ENCODE data around the gene SDK1.

Gene SDK1

GRCh38 chr7:3455806-3456595 lies 154.9 kb downstream of the SDK1 start:
- Histone ChIP-seq H3K4me1 (ENCODE audit: control insufficient read depth, insufficient read depth, low read length) (no peaks in the 10 kb centered on the region), H3K36me3 (ENCODE audit: control insufficient read depth, insufficient read depth, low read length) (no peaks in the 10 kb centered on the region), H3K4me3 (ENCODE audit: low read length) (no peak overlapping the region), H3K9me3 (ENCODE audit: control insufficient read depth, low read length) (no peaks in the 10 kb centered on the region), H3K9ac (ENCODE audit: low read length) (no peak overlapping the region), H3K27me3 (ENCODE audit: control insufficient read depth, insufficient read depth, low read length) (no peaks in the 10 kb centered on the region)

DNA sequence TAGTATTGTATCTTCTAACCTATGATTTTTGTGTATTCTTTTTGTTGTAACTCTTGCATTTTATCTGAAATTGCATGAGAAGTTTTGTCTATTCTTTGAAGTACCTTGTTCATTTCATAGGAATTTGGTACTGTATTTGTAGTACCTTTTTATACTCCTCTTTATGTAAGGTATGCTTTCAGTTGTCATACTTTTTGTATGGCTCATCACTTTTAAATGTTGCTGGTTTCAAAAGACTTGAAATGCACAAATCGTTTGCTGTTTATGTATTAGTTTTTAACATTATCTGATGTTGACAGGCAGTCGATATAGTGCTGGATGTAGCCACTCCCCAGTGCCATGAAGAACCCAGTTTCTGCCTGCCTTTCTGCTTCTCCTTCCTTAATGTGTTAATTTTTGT lies 158.1 kb downstream of the SDK1 start:
- Histone ChIP-seq H3K36me3 (ENCODE audit: control insufficient read depth, insufficient read depth, low read length) (no peaks in the 10 kb centered on the region), H3K4me3 (ENCODE audit: low read length) (no peak overlapping the region), H3K9ac (ENCODE audit: low read length) (no peak overlapping the region), H3K9me3 (ENCODE audit: control insufficient read depth, low read length) (no peaks in the 10 kb centered on the region), H3K4me1 (ENCODE audit: control insufficient read depth, insufficient read depth, low read length) (no peaks in the 10 kb centered on the region), H3K27me3 (ENCODE audit: control insufficient read depth, insufficient read depth, low read length) (no peaks in the 10 kb centered on the region)

- no peaks in the 10 kb centered on the region for H3K36me3 ChIP-seq (ENCODE audit: control insufficient read depth, insufficient read depth, low read length)
Measured at GRCh38 chr7:3461923-3462322, 160.9 kb downstream of the SDK1 start.

DNA sequence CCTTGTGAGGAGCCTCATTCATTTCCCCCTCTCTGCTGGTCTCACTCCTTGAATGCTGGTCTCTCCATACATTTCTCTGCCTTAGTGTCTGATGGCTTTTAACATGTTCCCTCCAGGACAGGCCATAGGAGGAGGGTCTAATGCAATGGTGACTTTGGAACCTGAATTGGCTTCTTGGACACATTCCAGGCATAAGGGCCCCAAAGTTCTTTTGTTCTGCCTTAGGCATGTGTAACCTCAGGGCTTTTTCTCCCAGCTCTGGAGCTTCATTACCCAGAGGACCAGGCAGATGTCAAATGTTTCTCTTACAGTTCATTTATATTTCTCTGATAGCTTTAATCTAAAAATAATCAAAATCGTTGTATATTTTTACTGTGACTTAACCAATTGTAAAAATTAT lies 162.6 kb downstream of the SDK1 start:
- H3K9ac ChIP-seq (ENCODE audit: low read length) = no peak overlapping the region
- no peaks in the 10 kb centered on the region for H3K9me3 ChIP-seq (ENCODE audit: control insufficient read depth, low read length)
- H3K4me3 ChIP-seq (ENCODE audit: low read length) = no peak overlapping the region
- no peaks in the 10 kb centered on the region for H3K36me3 ChIP-seq (ENCODE audit: control insufficient read depth, insufficient read depth, low read length)
- no peaks in the 10 kb centered on the region for H3K27me3 ChIP-seq (ENCODE audit: control insufficient read depth, insufficient read depth, low read length)
- no peaks in the 10 kb centered on the region for H3K4me1 ChIP-seq (ENCODE audit: control insufficient read depth, insufficient read depth, low read length)

More at GRCh38 chr7:3461923-3462322, 160.9 kb downstream of the SDK1 start:
- Histone ChIP-seq H3K9ac (ENCODE audit: low read length) (no peak overlapping the region), H3K9me3 (ENCODE audit: control insufficient read depth, low read length) (no peaks in the 10 kb centered on the region), H3K27me3 (ENCODE audit: control insufficient read depth, insufficient read depth, low read length) (no peaks in the 10 kb centered on the region), H3K4me1 (ENCODE audit: control insufficient read depth, insufficient read depth, low read length) (no peaks in the 10 kb centered on the region), H3K4me3 (ENCODE audit: low read length) (no peak overlapping the region)

DNA sequence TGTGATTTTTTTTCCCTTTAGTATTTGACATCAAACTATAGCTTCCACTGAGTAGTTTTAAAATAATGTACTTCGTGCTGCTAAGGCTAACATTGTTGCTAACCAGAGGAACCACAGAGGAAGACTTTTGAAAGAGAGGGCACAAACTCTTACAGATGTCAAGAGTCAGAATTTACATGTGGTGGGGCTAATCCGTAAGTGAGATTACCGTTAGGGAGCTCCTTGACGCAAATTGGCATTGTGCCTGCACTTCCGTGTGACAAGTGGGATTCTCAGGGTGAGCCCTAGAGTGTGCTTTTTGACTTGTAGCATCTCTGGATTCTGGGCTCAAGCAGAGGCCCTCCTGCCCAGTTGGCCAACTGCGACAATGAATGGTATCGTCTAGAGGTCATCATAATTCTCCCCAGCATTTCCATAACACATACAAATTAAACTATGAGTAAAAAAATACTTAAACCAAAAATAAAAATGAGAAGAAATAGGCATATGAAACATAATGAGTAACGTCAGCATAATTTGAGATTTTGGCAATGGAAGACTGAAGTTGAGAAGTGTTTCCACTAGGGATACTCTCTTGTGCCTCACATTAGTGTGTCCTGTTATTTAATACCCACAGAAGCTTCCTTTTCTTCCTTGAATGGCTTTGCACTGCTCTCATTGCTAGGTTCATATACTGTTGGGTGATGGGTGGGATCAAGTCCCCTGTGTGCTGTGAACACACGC lies 164.0 kb downstream of the SDK1 start:
- Histone ChIP-seq H3K9ac (ENCODE audit: low read length) (no peak overlapping the region), H3K36me3 (ENCODE audit: control insufficient read depth, insufficient read depth, low read length) (no peaks in the 10 kb centered on the region), H3K4me3 (ENCODE audit: low read length) (no peak overlapping the region), H3K9me3 (ENCODE audit: control insufficient read depth, low read length) (no peaks in the 10 kb centered on the region), H3K4me1 (ENCODE audit: control insufficient read depth, insufficient read depth, low read length) (no peaks in the 10 kb centered on the region), H3K27me3 (ENCODE audit: control insufficient read depth, insufficient read depth, low read length) (no peaks in the 10 kb centered on the region)

- H3K36me3 ChIP-seq (ENCODE audit: control insufficient read depth, insufficient read depth, low read length) = no peaks in the 10 kb centered on the region
- no peaks in the 10 kb centered on the region for H3K27me3 ChIP-seq (ENCODE audit: control insufficient read depth, insufficient read depth, low read length)
- H3K9ac ChIP-seq (ENCODE audit: low read length) = no peak overlapping the region
- no peak overlapping the region for H3K4me3 ChIP-seq (ENCODE audit: low read length)
- H3K4me1 ChIP-seq (ENCODE audit: control insufficient read depth, insufficient read depth, low read length) = no peaks in the 10 kb centered on the region
- H3K9me3 ChIP-seq (ENCODE audit: control insufficient read depth, low read length) = no peaks in the 10 kb centered on the region
Measured at GRCh38 chr7:3466261-3466660, 165.2 kb downstream of the SDK1 start.

DNA sequence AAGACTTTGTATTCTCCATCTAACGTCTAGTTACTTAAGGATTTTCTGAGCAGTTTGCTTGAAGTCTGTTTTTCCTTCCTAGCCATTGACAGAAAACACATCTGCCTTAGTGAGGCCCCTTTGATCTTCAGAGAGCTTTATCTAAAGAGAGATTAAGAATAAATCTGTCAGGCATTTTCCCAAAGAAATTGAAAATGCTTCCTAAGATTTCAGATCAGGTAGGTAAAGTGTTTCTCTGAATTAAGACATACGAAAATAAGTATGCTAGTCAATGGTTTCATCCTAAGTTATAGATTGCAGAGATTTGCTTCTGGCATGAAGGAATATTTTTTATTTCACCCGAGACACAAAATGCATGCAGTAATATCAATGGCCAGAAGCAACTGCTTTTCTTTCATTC lies 168.6 kb downstream of the SDK1 start:
- H3K36me3 ChIP-seq (ENCODE audit: control insufficient read depth, insufficient read depth, low read length) = no peaks in the 10 kb centered on the region
- no peak overlapping the region for H3K4me3 ChIP-seq (ENCODE audit: low read length)
- no peak overlapping the region for H3K9ac ChIP-seq (ENCODE audit: low read length)
- no peaks in the 10 kb centered on the region for H3K4me1 ChIP-seq (ENCODE audit: control insufficient read depth, insufficient read depth, low read length)
- H3K9me3 ChIP-seq (ENCODE audit: control insufficient read depth, low read length) = no peaks in the 10 kb centered on the region
- no peaks in the 10 kb centered on the region for H3K27me3 ChIP-seq (ENCODE audit: control insufficient read depth, insufficient read depth, low read length)

DNA sequence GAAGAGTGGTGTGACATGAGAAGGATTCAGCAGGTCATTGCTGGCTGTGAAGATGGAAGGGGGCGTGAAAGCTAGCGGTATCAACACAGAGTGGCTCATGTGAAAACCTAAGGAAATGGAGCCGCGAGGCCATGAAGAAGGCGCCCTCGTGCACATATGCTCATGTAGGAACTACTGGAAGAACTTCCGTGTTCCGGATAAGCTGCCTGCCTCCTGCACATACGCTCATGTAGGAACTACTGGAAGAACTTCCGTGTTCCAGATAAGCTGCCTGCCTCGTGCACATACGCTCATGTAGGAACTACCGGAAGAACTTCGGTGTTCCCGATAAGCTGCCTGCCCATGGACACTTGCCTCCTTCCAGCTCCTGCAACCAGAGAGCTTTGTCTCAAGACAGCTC lies 179.1 kb downstream of the SDK1 start:
- H3K9me3 ChIP-seq (ENCODE audit: control insufficient read depth, low read length) = no peaks in the 10 kb centered on the region
- no peak overlapping the region for H3K9ac ChIP-seq (ENCODE audit: low read length)
- no peaks in the 10 kb centered on the region for H3K4me1 ChIP-seq (ENCODE audit: control insufficient read depth, insufficient read depth, low read length)
- H3K4me3 ChIP-seq (ENCODE audit: low read length) = no peak overlapping the region
- no peaks in the 10 kb centered on the region for H3K27me3 ChIP-seq (ENCODE audit: control insufficient read depth, insufficient read depth, low read length)
- no peaks in the 10 kb centered on the region for H3K36me3 ChIP-seq (ENCODE audit: control insufficient read depth, insufficient read depth, low read length)

DNA sequence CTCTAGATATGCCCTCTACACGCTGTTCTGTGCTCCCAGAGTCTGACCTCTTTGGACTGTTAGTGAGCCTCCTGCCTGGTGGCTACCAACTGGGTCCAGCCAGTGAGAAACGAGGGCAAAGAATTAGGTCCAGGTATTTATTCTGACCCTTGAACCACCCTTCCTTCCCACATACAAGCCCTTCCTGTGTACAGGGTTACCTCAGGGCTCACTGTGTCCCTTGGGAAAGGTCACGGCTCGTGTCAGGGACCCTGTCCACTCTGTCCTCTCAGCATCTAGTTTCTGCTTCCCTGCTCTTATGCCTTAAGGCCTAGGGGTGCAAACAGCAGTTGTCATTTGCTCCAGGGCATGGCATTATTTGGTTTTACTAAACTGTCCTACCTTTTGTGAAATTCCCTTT lies 180.4 kb downstream of the SDK1 start:
- H3K4me1 ChIP-seq (ENCODE audit: control insufficient read depth, insufficient read depth, low read length) = no peaks in the 10 kb centered on the region
- H3K4me3 ChIP-seq (ENCODE audit: low read length) = no peak overlapping the region
- no peak overlapping the region for H3K9ac ChIP-seq (ENCODE audit: low read length)
- H3K9me3 ChIP-seq (ENCODE audit: control insufficient read depth, low read length) = no peaks in the 10 kb centered on the region
- no peaks in the 10 kb centered on the region for H3K27me3 ChIP-seq (ENCODE audit: control insufficient read depth, insufficient read depth, low read length)
- H3K36me3 ChIP-seq (ENCODE audit: control insufficient read depth, insufficient read depth, low read length) = no peaks in the 10 kb centered on the region

- H3K4me1 ChIP-seq (ENCODE audit: control insufficient read depth, insufficient read depth, low read length) = no peaks in the 10 kb centered on the region
- no peaks in the 10 kb centered on the region for H3K36me3 ChIP-seq (ENCODE audit: control insufficient read depth, insufficient read depth, low read length)
- H3K9ac ChIP-seq (ENCODE audit: low read length) = no peak overlapping the region
- H3K27me3 ChIP-seq (ENCODE audit: control insufficient read depth, insufficient read depth, low read length) = no peaks in the 10 kb centered on the region
- no peaks in the 10 kb centered on the region for H3K9me3 ChIP-seq (ENCODE audit: control insufficient read depth, low read length)
- no peak overlapping the region for H3K4me3 ChIP-seq (ENCODE audit: low read length)
Measured at GRCh38 chr7:3482147-3482921, 181.3 kb downstream of the SDK1 start.

GRCh38 chr7:3486841-3487240 lies 185.8 kb downstream of the SDK1 start:
- no peaks in the 10 kb centered on the region for H3K27me3 ChIP-seq (ENCODE audit: control insufficient read depth, insufficient read depth, low read length)
- no peak overlapping the region for H3K9ac ChIP-seq (ENCODE audit: low read length)
- H3K9me3 ChIP-seq (ENCODE audit: control insufficient read depth, low read length) = no peaks in the 10 kb centered on the region
- H3K4me1 ChIP-seq (ENCODE audit: control insufficient read depth, insufficient read depth, low read length) = no peaks in the 10 kb centered on the region
- no peaks in the 10 kb centered on the region for H3K36me3 ChIP-seq (ENCODE audit: control insufficient read depth, insufficient read depth, low read length)
- H3K4me3 ChIP-seq (ENCODE audit: low read length) = no peak overlapping the region

GRCh38 chr7:3488829-3489228 lies 187.8 kb downstream of the SDK1 start:
- Histone ChIP-seq H3K36me3 (ENCODE audit: control insufficient read depth, insufficient read depth, low read length) (no peaks in the 10 kb centered on the region), H3K27me3 (ENCODE audit: control insufficient read depth, insufficient read depth, low read length) (no peaks in the 10 kb centered on the region), H3K9me3 (ENCODE audit: control insufficient read depth, low read length) (no peaks in the 10 kb centered on the region), H3K9ac (ENCODE audit: low read length) (no peak overlapping the region), H3K4me3 (ENCODE audit: low read length) (no peak overlapping the region), H3K4me1 (ENCODE audit: control insufficient read depth, insufficient read depth, low read length) (no peaks in the 10 kb centered on the region)

Measured in mucosa of stomach (tissue), 1 donor.